GM12878 (cell line): Measurements from ENCODE around the gene LCAT. TPM values are rescaled to one million over a fixed set of nuclear protein-coding genes. Genes with fewer than 3 reads are reported as not detected.

Experiments
- FOS ChIP-seq: IDR thresholded peaks from 3 replicates; pipeline ENCODE4 v1.6.1; 2011; ENCODE audit warnings: borderline replicate concordance; ENCODE audit not compliant: insufficient read length; ENCODE audit errors: extremely low read depth
- GABPA ChIP-seq: IDR thresholded peaks from 2 replicates; pipeline ENCODE4 v1.6.1; 2014; ENCODE audit warnings: antibody characterized with exemption, low read depth, mild to moderate bottlenecking, inconsistent platforms
- HDAC2 ChIP-seq: fragments of 200-600 bp; sonication (generic); IDR thresholded peaks from 2 replicates; pipeline ENCODE4 v1.6.1; 2017
- NR2C2 ChIP-seq: IDR thresholded peaks from 2 replicates; pipeline ENCODE4 v1.6.1; 2011; ENCODE audit warnings: borderline replicate concordance, low read depth; ENCODE audit not compliant: control insufficient read depth, insufficient read length
- RFX5 ChIP-seq: IDR thresholded peaks from 2 replicates; pipeline ENCODE4 v1.6.1; 2011; ENCODE audit warnings: low read depth, low read length, improper control_type of control experiment
- SREBF2 ChIP-seq: IDR thresholded peaks from 2 replicates; pipeline ENCODE4 v1.6.1; 2012; ENCODE audit warnings: mild to moderate bottlenecking, low read length
- TCF3 ChIP-seq: IDR thresholded peaks from 2 replicates; pipeline ENCODE4 v1.6.1; 2012; ENCODE audit warnings: low read depth, mild to moderate bottlenecking, low read length, borderline replicate concordance; ENCODE audit not compliant: insufficient read depth
- YY1 ChIP-seq: IDR thresholded peaks from 2 replicates; pipeline ENCODE4 v1.6.1; 2011; ENCODE audit warnings: low read depth, mild to moderate bottlenecking, low read length
- ZZZ3 ChIP-seq: IDR thresholded peaks from 2 replicates; pipeline ENCODE4 v1.6.1; 2011; ENCODE audit warnings: low read depth; ENCODE audit not compliant: control insufficient read depth, insufficient read length
- polyA plus RNA-seq, 11 experiments: library from polyadenylated mRNA; depleted of rRNA in 4 of 11; unstranded in 6 of 11; stranded (reverse) in 5 of 11; fragments of >200 nt; fragmentation: Nextera tagmentation in 4 of 11; fragmentation: Illumina TruSeq in 1 of 11; extraction: Ambion mirVana in 4 of 11; extraction: Trizol in 1 of 11; gene quantifications; 1 replicate in 1 of 11; 2 replicates in 10 of 11; pipeline versions ENCODE4 v1.2.1 to v1.2.3, GENCODE V29; 2011 to 2016; ENCODE audit warnings: inconsistent platforms in 2 of 11, missing spikeins in 2 of 11, low read depth in 1 of 11
- total RNA-seq, 4 experiments: library from RNA; depleted of rRNA in 3 of 4; stranded (reverse); fragments of >200 nt in 3 of 4; fragmentation: Illumina TruSeq in 1 of 4; extraction: Trizol in 1 of 4; gene quantifications; 2 replicates each; pipeline versions ENCODE4 v1.2.1 to v1.2.3, GENCODE V29; 2013 to 2021
- TF ChIP-seq, protein P1 (sequence below): fragments of 450-650 bp; IDR thresholded peaks from 2 replicates; pipeline ENCODE4 v1.6.1; 2018; ENCODE audit warnings: mild to moderate bottlenecking, low read depth, moderate library complexity; ENCODE audit not compliant: partially characterized antibody
- TF ChIP-seq, protein P2 (sequence below): IDR thresholded peaks from 2 replicates; pipeline ENCODE4 v1.6.1; 2012; ENCODE audit warnings: mild to moderate bottlenecking, low read depth, low read length
- TF ChIP-seq, protein P3 (sequence below): IDR thresholded peaks from 2 replicates; pipeline ENCODE4 v1.6.1; 2012; ENCODE audit warnings: low read depth, low read length, improper control_type of control experiment
- TF ChIP-seq, protein P4 (sequence below): fragments of 150-350 bp; IDR thresholded peaks from 2 replicates; pipeline ENCODE4 v1.6.1; 2016; ENCODE audit warnings: low read depth, low read length
- TF ChIP-seq, protein P5 (sequence below): fragments of 450-650 bp; IDR thresholded peaks from 2 replicates; pipeline ENCODE4 v1.6.1; 2017; ENCODE audit warnings: mild to moderate bottlenecking, moderate library complexity

The LCAT gene
- total and polyA plus RNA-seq, 10 of the 15 experiments (the other 5 are each of a cell fraction or from before 2014, with no cell fraction given) = 0.61 to 11.7 (median 3.3) TPM

DNA sequence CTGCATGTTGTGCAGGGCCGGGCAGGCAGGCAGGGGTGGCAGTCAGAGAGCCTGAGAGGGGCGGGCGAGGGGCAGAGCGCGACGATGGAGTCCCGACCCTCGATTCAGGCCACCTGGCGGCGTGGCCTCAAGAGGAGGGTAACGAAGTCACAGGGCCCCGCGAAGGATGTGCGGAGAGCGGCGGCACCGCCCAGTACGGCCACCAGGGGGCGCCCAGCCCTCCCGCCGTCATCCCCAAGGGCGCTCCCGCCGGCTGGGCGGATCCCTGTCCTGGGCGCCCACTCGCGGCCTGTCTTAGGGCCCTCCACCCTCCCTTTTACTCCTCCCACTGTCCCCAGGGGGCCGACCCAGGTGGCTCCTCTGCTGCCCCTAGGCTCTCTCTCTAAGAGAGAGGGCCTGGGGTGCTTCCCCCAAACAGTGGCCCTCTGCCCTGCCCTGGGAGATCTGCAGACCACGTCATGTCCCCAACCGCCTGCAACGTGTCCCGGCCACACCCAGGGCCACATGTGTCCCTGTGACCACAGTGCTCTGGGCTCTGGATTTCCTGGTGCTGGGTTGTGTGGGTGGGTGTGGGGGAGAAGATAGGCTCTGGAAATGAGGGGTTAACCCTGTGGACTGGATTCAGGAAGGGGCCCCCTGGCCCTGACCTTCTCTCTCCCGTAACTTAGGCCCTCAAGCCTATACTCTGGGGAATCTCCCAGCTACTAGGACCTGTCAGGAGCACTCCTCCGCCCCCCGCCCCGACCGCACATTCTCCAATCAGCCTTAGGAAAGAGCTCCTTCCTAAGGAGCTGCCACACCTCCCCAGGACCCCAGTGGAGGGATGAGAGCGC, 49.5 kb upstream of the LCAT start (continued):
- TF ChIP-seq YY1 (peak; percentile 81), SREBF2 (no peak), RFX5 (no peak), NR2C2 (no peak), GABPA (no peak), FOS (no peak), ZZZ3 (no peak), HDAC2 (no peak), TCF3 (no peak)
- TF ChIP-seq, protein P1, sequence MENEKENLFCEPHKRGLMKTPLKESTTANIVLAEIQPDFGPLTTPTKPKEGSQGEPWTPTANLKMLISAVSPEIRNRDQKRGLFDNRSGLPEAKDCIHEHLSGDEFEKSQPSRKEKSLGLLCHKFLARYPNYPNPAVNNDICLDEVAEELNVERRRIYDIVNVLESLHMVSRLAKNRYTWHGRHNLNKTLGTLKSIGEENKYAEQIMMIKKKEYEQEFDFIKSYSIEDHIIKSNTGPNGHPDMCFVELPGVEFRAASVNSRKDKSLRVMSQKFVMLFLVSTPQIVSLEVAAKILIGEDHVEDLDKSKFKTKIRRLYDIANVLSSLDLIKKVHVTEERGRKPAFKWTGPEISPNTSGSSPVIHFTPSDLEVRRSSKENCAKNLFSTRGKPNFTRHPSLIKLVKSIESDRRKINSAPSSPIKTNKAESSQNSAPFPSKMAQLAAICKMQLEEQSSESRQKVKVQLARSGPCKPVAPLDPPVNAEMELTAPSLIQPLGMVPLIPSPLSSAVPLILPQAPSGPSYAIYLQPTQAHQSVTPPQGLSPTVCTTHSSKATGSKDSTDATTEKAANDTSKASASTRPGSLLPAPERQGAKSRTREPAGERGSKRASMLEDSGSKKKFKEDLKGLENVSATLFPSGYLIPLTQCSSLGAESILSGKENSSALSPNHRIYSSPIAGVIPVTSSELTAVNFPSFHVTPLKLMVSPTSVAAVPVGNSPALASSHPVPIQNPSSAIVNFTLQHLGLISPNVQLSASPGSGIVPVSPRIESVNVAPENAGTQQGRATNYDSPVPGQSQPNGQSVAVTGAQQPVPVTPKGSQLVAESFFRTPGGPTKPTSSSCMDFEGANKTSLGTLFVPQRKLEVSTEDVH = no peak
- TF ChIP-seq, protein P2, sequence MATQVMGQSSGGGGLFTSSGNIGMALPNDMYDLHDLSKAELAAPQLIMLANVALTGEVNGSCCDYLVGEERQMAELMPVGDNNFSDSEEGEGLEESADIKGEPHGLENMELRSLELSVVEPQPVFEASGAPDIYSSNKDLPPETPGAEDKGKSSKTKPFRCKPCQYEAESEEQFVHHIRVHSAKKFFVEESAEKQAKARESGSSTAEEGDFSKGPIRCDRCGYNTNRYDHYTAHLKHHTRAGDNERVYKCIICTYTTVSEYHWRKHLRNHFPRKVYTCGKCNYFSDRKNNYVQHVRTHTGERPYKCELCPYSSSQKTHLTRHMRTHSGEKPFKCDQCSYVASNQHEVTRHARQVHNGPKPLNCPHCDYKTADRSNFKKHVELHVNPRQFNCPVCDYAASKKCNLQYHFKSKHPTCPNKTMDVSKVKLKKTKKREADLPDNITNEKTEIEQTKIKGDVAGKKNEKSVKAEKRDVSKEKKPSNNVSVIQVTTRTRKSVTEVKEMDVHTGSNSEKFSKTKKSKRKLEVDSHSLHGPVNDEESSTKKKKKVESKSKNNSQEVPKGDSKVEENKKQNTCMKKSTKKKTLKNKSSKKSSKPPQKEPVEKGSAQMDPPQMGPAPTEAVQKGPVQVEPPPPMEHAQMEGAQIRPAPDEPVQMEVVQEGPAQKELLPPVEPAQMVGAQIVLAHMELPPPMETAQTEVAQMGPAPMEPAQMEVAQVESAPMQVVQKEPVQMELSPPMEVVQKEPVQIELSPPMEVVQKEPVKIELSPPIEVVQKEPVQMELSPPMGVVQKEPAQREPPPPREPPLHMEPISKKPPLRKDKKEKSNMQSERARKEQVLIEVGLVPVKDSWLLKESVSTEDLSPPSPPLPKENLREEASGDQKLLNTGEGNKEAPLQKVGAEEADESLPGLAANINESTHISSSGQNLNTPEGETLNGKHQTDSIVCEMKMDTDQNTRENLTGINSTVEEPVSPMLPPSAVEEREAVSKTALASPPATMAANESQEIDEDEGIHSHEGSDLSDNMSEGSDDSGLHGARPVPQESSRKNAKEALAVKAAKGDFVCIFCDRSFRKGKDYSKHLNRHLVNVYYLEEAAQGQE = no peak
- TF ChIP-seq, protein P3, sequence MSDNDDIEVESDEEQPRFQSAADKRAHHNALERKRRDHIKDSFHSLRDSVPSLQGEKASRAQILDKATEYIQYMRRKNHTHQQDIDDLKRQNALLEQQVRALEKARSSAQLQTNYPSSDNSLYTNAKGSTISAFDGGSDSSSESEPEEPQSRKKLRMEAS = peak; percentile 40
- TF ChIP-seq, protein P4, sequence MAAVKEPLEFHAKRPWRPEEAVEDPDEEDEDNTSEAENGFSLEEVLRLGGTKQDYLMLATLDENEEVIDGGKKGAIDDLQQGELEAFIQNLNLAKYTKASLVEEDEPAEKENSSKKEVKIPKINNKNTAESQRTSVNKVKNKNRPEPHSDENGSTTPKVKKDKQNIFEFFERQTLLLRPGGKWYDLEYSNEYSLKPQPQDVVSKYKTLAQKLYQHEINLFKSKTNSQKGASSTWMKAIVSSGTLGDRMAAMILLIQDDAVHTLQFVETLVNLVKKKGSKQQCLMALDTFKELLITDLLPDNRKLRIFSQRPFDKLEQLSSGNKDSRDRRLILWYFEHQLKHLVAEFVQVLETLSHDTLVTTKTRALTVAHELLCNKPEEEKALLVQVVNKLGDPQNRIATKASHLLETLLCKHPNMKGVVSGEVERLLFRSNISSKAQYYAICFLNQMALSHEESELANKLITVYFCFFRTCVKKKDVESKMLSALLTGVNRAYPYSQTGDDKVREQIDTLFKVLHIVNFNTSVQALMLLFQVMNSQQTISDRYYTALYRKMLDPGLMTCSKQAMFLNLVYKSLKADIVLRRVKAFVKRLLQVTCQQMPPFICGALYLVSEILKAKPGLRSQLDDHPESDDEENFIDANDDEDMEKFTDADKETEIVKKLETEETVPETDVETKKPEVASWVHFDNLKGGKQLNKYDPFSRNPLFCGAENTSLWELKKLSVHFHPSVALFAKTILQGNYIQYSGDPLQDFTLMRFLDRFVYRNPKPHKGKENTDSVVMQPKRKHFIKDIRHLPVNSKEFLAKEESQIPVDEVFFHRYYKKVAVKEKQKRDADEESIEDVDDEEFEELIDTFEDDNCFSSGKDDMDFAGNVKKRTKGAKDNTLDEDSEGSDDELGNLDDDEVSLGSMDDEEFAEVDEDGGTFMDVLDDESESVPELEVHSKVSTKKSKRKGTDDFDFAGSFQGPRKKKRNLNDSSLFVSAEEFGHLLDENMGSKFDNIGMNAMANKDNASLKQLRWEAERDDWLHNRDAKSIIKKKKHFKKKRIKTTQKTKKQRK = no peak
- TF ChIP-seq, protein P5, sequence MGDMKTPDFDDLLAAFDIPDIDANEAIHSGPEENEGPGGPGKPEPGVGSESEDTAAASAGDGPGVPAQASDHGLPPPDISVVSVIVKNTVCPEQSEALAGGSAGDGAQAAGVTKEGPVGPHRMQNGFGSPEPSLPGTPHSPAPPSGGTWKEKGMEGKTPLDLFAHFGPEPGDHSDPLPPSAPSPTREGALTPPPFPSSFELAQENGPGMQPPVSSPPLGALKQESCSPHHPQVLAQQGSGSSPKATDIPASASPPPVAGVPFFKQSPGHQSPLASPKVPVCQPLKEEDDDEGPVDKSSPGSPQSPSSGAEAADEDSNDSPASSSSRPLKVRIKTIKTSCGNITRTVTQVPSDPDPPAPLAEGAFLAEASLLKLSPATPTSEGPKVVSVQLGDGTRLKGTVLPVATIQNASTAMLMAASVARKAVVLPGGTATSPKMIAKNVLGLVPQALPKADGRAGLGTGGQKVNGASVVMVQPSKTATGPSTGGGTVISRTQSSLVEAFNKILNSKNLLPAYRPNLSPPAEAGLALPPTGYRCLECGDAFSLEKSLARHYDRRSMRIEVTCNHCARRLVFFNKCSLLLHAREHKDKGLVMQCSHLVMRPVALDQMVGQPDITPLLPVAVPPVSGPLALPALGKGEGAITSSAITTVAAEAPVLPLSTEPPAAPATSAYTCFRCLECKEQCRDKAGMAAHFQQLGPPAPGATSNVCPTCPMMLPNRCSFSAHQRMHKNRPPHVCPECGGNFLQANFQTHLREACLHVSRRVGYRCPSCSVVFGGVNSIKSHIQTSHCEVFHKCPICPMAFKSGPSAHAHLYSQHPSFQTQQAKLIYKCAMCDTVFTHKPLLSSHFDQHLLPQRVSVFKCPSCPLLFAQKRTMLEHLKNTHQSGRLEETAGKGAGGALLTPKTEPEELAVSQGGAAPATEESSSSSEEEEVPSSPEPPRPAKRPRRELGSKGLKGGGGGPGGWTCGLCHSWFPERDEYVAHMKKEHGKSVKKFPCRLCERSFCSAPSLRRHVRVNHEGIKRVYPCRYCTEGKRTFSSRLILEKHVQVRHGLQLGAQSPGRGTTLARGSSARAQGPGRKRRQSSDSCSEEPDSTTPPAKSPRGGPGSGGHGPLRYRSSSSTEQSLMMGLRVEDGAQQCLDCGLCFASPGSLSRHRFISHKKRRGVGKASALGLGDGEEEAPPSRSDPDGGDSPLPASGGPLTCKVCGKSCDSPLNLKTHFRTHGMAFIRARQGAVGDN = peak; percentile 43; the same call in 1 of the 2 replicates
